Stimulated activated CD4-positive, alpha-beta T cell treated with anti-CD3 and anti-CD28 coated beads, Interleukin-15, amount 100 ng/mL, for 24 hours (primary cell): Measurements from ENCODE around the gene EFNA5.

ENCODE experiments used
- DNase-seq: peaks from one replicate; pipeline ENCODE4 v3.0.0-alpha.2; 2020

The EFNA5 gene

GRCh38 chr5:107601076-107601475, 69.7 kb downstream of the EFNA5 start:
- DNase-seq = no peak

DNA sequence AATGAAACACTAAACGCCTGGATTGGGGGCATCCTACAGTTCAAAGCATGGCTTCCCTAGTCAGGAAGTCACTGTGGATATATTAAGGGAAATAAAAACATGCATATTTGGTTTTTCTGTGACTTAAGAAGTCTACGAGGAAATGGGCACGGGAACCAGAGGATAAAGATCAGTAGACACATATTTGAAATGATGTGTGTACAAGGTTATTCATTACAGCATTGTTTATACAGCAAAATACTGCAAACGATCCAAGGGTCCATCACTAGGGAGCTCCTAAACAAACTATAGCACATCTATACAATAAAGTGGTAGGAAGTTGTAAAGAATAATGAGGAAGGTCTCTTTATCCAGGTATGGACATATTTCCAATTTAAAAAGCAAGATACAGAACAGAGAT, 71.8 kb downstream of the EFNA5 start:
- no peak for DNase-seq

DNA sequence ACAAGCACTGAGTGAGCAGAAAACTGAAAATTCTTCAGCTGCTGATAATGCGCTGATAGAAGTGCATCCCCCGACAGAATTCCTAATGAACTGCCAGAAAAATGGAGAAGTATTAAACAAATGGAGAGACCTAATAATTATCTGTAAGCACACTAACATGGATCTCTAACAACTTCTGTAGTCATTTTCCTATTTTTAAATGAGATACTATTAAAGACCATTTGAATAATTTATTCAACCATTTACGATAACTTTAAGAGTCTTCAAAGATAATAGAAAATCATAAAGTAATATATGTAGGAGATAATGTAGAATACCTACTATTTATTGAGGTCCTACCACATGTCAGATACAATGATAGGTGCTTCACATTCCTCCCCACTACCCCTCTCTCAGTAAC, 72.9 kb downstream of the EFNA5 start:
- no peak for DNase-seq

GRCh38 chr5:107597247-107597646, 73.5 kb downstream of the EFNA5 start:
- no peak for DNase-seq

DNA sequence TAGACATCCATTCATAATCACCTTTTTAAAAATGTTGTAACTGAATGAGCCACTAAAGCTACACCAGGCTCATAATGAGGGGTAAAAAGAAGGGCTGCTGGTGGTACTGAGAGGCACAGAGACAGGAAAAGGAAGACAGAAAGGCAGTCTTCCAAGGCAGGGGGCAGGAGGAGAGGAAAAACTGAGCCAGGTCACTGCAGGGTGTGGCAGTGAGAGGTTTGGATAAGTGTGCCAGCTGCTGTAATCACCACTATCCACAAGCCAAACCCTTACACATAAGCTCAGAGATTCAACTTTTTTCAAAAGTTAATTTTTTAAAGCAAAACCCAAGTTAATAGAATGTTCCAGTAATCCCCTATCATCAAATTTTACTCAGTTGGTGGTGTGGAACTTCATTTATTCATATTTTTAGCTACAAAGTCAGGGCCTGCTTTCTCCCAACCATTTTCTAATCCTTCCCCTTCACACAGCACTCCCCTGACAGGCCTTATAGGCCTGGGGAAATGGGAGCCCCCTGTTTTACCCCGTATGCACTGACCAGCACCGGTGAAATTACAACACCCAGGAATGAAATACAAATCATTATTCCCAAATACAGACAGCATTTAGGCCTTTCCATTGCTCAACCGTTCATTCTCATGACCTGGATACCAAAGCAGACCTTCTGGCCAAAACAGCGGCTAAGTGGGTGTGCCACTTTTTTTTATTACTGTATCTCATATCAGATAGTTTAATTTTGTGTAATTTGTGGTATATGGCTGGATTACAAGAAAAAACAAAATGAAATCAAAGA, 76.3 kb downstream of the EFNA5 start:
- no peak for DNase-seq

DNA sequence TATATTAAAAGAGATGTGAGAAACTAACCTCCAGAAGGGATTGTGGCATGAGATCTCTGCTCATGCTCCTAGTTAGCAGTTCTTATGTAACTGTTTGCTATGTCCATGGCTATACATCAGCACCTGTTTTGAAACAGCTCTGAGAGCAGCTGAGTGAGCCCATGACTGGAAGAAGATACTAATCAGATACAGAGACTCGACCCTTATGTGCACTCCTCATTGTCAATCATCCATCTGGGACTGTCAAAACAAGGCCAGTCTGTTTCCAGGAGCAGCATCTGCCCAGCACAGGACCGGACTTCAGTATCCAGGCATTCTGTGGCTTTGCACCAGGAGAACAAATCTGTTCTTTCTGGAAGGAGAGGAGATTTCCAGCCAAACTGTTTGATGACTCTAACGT, 77.7 kb downstream of the EFNA5 start:
- DNase-seq = no peak

GRCh38 chr5:107592515-107592914, 78.2 kb downstream of the EFNA5 start:
- no peak for DNase-seq

DNA sequence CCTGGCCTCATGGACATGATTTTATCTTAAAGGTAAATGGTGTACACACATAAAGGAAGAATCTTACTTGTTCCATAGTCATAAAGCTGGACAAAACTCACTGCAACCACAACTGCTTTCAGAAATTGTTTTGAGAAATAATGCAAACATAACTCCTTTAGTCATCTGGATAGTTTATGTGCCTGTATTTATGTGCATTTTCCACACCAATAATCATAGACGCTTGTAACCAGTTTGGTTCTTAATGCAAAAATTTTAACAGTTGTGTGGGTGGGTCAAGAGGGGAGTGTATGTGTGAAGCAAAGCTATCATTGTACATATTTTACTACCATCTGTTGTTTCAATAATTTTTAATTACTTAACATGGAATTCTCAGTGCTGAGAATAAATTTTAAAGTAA, 80.1 kb downstream of the EFNA5 start:
- DNase-seq = no peak

- DNase-seq = no peak
Measured at GRCh38 chr5:107589520-107590193, 81.1 kb downstream of the EFNA5 start.

DNA sequence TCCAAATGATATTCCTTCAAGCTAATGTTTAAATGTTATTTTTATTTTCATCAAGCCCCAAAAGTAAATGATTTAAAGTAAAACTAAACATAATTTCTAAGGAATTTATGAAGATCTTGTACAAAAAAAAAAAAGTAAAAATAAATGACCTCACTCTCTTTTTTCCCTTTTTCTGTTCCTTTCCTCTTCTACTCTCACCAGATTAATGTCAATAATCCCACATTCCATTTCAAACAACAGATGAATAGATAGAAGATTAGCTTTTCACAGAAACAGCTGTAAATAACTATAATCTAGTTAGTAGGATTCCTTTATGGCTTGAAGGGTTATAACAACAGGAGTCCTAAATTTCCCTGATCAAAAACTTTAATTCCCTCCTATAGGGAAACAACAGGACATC, 88.1 kb downstream of the EFNA5 start:
- DNase-seq = no peak

- no peak for DNase-seq
Measured at GRCh38 chr5:107580889-107581820, 89.6 kb downstream of the EFNA5 start.

- DNase-seq = no peak
Measured at GRCh38 chr5:107578051-107578635, 92.6 kb downstream of the EFNA5 start.

DNA sequence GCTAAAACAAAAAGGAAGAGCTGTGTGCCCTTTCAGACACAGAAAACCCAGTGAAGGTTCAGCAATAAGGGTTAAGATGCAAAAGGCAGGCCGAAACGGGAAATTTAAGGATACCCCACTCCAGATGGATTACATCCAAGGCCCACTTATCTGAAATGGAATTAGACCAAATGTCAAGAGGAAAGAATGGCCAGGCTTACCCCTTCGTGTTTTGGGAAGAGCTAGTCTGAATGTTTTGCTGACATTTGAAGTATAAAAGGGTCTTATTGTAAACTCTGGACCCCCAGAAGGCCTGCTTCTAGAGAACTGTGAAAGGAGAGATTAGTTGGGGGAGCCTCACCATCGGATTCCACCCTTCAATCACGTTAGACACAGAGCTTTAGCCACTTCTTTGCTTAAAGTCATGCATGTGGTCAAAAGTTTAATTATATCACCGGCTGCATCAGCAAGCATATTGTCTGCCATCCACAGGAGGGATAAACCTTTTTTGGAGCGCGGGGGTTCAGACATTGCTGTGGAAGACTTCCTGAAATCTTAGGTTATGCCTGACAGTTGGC, 93.3 kb downstream of the EFNA5 start:
- no peak for DNase-seq

- DNase-seq = no peak
Measured at GRCh38 chr5:107576736-107577393, 93.9 kb downstream of the EFNA5 start.

DNA sequence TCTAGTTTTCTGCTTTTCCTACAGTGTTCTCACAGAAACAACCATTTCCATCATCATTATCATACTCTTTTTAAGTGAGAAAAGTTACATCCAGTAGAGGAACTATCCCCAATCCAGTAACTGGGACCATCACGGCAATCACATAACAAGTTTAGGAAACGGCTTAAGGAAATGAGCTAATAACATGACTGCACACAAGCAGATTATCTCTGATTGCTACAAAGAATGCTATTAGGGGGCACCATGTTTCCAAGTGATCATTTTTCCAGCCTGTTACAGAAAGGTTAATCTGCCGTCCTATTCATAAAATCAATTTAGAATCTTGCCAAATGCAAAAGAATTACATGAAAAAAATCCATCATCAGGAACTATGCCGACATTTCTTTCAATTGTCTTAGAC, 94.6 kb downstream of the EFNA5 start:
- no peak for DNase-seq

DNA sequence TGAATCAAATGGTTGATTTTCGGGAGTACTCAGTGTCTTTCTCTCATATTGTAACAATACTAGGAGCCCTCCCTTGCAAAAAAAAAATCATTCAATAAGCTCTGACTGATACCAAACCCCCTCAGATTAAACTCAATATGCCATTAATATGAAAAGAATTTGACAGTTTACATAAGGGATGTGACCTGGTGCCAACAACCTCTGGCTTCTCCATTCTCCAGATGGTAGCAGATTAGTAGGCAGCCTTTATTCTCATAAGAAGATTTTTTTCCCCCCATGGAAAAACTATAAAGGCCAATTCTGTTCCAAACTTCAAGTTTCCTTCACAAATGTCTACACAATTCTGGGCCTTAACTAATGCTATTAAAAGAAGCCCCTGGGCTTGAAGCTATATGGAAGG, 96.5 kb downstream of the EFNA5 start:
- DNase-seq = no peak

DNA sequence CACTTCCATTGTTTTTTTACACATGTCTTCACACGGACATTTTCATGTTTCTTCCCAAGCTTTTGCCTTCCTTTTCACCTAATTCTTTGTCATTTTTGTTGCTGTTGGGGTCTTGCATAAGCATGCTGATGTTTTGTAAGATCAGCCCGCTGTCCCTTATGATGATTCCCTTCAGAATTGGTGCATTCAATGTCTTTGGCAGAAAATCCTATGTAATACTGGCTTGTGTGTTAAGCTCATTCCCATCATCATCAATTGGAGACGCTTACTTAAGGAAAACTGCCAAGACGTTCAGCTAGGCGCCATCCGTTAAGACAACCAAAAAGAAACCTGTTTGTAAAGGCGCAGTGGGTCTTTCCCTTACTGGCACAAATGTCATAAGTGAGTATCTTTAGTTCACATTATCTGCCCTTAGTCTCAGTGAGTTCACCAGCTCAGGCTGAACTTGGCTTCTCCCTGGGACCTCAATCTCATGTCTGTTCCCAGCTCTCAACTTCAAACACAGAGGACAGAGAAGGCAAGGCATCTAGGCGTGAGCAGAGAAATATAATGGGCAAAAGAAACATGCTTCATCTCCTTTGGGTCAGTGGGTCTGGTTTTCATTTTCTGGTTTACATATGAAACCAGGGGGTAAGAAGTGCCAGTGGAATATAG, 97.9 kb downstream of the EFNA5 start:
- no peak for DNase-seq

- peak; percentile 91 for DNase-seq
Measured at GRCh38 chr5:107571621-107572536, 98.9 kb downstream of the EFNA5 start.

DNA sequence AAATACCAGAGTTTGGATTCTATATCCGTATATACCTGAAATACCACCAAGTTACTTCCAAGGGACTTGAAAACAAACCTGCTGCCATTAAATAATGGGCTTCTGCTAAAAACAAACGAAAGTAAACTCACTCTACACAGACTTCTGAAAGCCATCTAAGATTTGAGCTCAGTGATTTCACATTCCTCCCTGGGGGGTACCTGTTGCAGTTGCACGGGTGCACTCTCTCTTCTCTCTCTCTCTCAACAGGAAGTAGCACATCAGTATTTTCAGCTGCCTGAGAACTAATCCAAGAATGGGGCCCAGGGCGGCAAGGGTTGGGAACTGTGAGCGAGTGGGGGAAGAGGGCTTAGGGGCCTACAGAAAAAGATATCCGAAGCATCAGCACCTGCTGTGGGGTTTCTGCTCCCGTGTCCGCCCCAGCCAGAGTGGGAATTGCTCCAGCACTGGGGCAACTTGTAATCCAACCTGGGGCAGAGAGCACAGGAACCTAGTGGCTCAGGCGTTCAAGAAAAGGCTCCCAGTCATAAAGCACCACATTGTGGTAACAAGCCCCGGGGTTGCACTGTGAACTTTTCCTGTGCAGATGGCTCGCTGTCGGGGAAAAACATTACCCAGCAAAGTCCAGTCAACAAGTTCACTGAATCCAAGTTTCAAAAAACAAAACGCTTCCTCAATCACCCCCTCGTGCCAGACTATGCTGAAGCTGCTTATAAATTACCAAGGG, 99.8 kb downstream of the EFNA5 start:
- peak; percentile 40 for DNase-seq

- DNase-seq = no peak
Measured at GRCh38 chr5:107570181-107570580, 100.6 kb downstream of the EFNA5 start.
